Measurements from ENCODE around the gene ASCL2. TPM values are rescaled to one million over a fixed set of nuclear protein-coding genes. Genes with fewer than 3 reads are reported as not detected.
A peak's percentile ranks its signal among the peaks of the same experiment; 100 is the strongest.

The ASCL2 gene
- total and polyA plus RNA-seq, 2 donors (not counting 3 experiments of a cell fraction or from before 2014, with no cell fraction given), result not detected

- no peaks in the 10 kb centered on the region for H3K9me3 ChIP-seq (replicated peaks; ENCODE audit: control insufficient read depth, insufficient read depth, low read length)
- H3K4me1 ChIP-seq (ENCODE audit: control insufficient read depth, extremely low read depth, insufficient read depth, low read length), result peaks cover 7% of the 10 kb centered on the region
- TF ChIP-seq FOS (IDR thresholded peaks at IDR 0.05; ENCODE audit: borderline replicate concordance, insufficient read depth, low read length), result no peak
- no peak for TF ChIP-seq POLR2A (IDR thresholded peaks at IDR 0.05; ENCODE audit: low read depth, low read length)
- no peak for TF ChIP-seq EZH2 (IDR thresholded peaks at IDR 0.05; ENCODE audit: borderline replicate concordance, low read depth, low read length, severe bottlenecking)
- TF ChIP-seq CTCF (IDR thresholded peaks at IDR 0.05; ENCODE audit: extremely low read depth in 1 of 2, insufficient read depth in 1 of 2, low read depth in 1 of 2, low read length in 2 of 2), result no peak
- TF ChIP-seq MAX (IDR thresholded peaks at IDR 0.05; ENCODE audit: insufficient read depth, insufficient read length), result no peak
- TF ChIP-seq GATA2 (IDR thresholded peaks at IDR 0.05; ENCODE audit: insufficient read depth, insufficient read length, low read depth, low read length), result no peak
- no peak for TF ChIP-seq MYC (IDR thresholded peaks at IDR 0.05; ENCODE audit: low read depth, low read length)
- TF ChIP-seq JUN (IDR thresholded peaks at IDR 0.05; ENCODE audit: borderline replicate concordance, insufficient read depth, insufficient read length, low read depth), result no peak
- TF ChIP-seq POLR2AphosphoS5 (IDR thresholded peaks at IDR 0.05; ENCODE audit: insufficient read depth, low read depth, low read length), result no peak
- H2AFZ ChIP-seq (ENCODE audit: low read depth, low read length), result peak overlapping the region; percentile 92
- H4K20me1 ChIP-seq (replicated peaks; ENCODE audit: control insufficient read depth, extremely low read depth, insufficient read depth, low read length), result no peaks in the 10 kb centered on the region
- no peaks in the 10 kb centered on the region for H3K36me3 ChIP-seq (ENCODE audit: control insufficient read depth in 2 of 2, extremely low read depth in 1 of 2, insufficient read depth in 2 of 2, low read length in 2 of 2)
- BruUV-seq (replicated peaks), result no TSS peak
- dilution Hi-C loops (cut with MboI; ENCODE audit: extremely low pct_ligation_motif_present, low sequenced_read_pairs), result no loop called here
- FAIRE-seq (peak; percentile 40), DNase-seq (ENCODE audit: low read depth, low spot score) (peak; percentile 46)
- H3K9ac ChIP-seq (replicated peaks; ENCODE audit: extremely low read depth, insufficient read depth, low read length), result no peak overlapping the region
- H3K79me2 ChIP-seq (ENCODE audit: control insufficient read depth, insufficient read depth, low read length), result no peaks in the 10 kb centered on the region
- H3K27ac ChIP-seq (ENCODE audit: insufficient read depth, low read depth, low read length), result peak overlapping the region; percentile 11
- ChIA-PET CTCF (interaction anchor here (0.6 to 7.0 kb wide), 34 partner anchors 11 to 586 kb away, joined by 3 to 829 read pairs (median 4); partner anchors contain the start of genes CD81 and TSSC4), POLR2A (interaction anchor here (0.7 to 2.1 kb wide), 4 partner anchors 71 to 115 kb away, joined by 3 to 9 read pairs (median 6); partner anchors contain the start of gene CD81)
- H3K9me1 ChIP-seq (replicated peaks; ENCODE audit: control insufficient read depth, extremely low read depth, insufficient read depth, low read length), result no peaks in the 10 kb centered on the region
- H3K4me3 ChIP-seq (replicated peaks in 1 of 3; ENCODE audit: insufficient read depth in 1 of 3, low read depth in 1 of 3, low read length in 3 of 3), result no peak overlapping the region
- H3K27me3 ChIP-seq (ENCODE audit: control insufficient read depth in 2 of 2, insufficient read depth in 2 of 2, low read length in 2 of 2), result no peaks in the 10 kb centered on the region
- peak overlapping the region; percentile 35 for H3K4me2 ChIP-seq (ENCODE audit: insufficient read depth, low read length)
- intact Hi-C loops (cut with micrococcal nuclease), result loop anchor here (1.0 to 10.0 kb wide), 5 partner anchors 94 to 579 kb away; partner anchors contain the start of genes CDKN1C and TSSC4
These were observed 35.5 kb upstream of the ASCL2 start for GRCh38 chr11:2305788-2306451.

Data from endothelial cell of umbilical vein (primary cell).